SK-N-SH (cell line): ENCODE data around the gene SLC17A1. TPM values are rescaled to one million over a fixed set of nuclear protein-coding genes. Genes with fewer than 3 reads are reported as not detected.

ENCODE experiments used
- CTCF ChIA-PET: fragments of 300-600, 350-600 bp; formaldehyde crosslinking; extraction: SDS; loops from one replicate; lab custom pipeline; 2021; lab: Yijun Ruan, JAX
- POLR2A ChIA-PET: fragments of 350-600 bp; sonication (Branson Sonifier 250); formaldehyde crosslinking; extraction: SDS; loops from one replicate; lab custom pipeline; 2020; ENCODE audit warnings: antibody characterized with exemption, inconsistent platforms; lab: Yijun Ruan, JAX
- DNase-seq: peaks from one replicate; pipeline ENCODE4 v3.0.0; 2012
- H2AFZ ChIP-seq: fragments of 200-600 bp; sonication (generic); 2 replicates; pipeline ENCODE4 v1.8.1; 2016; ENCODE audit warnings: antibody characterized with exemption, mild to moderate bottlenecking, low read depth
- H3F3A ChIP-seq: fragments of 200-600 bp; sonication (generic); replicated peaks from 2 replicates; pipeline ENCODE3; 2016; ENCODE audit warnings: antibody characterized with exemption, mild to moderate bottlenecking; ENCODE audit not compliant: insufficient read depth
- H3K27ac ChIP-seq, 2 experiments: fragments of 200-500 bp in 1 of 2; fragments of 200-600 bp in 1 of 2; sonication (Bioruptor generic) in 1 of 2; sonication (generic), shearing (Covaris generic) in 1 of 2; 2 replicates each; pipeline versions ENCODE4 v1.5.1 to v1.6.1; 2014 to 2016; ENCODE audit warnings: low read depth in 2 of 2, inconsistent platforms in 1 of 2, low read length in 1 of 2, mild to moderate bottlenecking in 1 of 2, mixed read lengths in 1 of 2
- H3K27me3 ChIP-seq: fragments of 200-600 bp; sonication (generic), shearing (Covaris generic); 2 replicates; pipeline ENCODE4 v1.6.1; 2016; ENCODE audit warnings: mixed run types; ENCODE audit not compliant: insufficient read depth
- H3K36me3 ChIP-seq, 2 experiments: fragments of 200-500 bp in 1 of 2; fragments of 200-600 bp in 1 of 2; sonication (Bioruptor generic) in 1 of 2; sonication (generic) in 1 of 2; replicated peaks in 1 of 2; 2 replicates each; pipeline versions ENCODE3 to v1.5.1; 2014 to 2016; ENCODE audit warnings: low read length in 1 of 2, mild to moderate bottlenecking in 1 of 2; ENCODE audit not compliant: insufficient read depth in 2 of 2, control insufficient read depth in 1 of 2
- H3K4me1 ChIP-seq, 2 experiments: fragments of 200-500 bp in 1 of 2; fragments of 200-600 bp in 1 of 2; sonication (Bioruptor generic) in 1 of 2; sonication (generic), shearing (Covaris generic) in 1 of 2; 2 replicates each; pipeline versions ENCODE4 v1.5.1 to v1.6.1; 2014 to 2016; ENCODE audit warnings: low read depth in 1 of 2, low read length in 1 of 2, mixed run types in 1 of 2; ENCODE audit not compliant: insufficient read depth in 2 of 2, control insufficient read depth in 1 of 2
- H3K4me2 ChIP-seq: fragments of 200-600 bp; sonication (generic), shearing (Covaris generic); 2 replicates; pipeline ENCODE4 v1.6.1; 2017; ENCODE audit warnings: mixed run types
- H3K4me3 ChIP-seq, 2 experiments: fragments of 200-500 bp in 1 of 2; fragments of 200-600 bp in 1 of 2; sonication (Bioruptor generic) in 1 of 2; sonication (generic), shearing (Covaris generic) in 1 of 2; 2 replicates each; pipeline versions ENCODE4 v1.5.1 to v1.8.1; 2014 to 2016; ENCODE audit warnings: low read depth in 2 of 2, inconsistent platforms in 1 of 2, low read length in 1 of 2, mild to moderate bottlenecking in 1 of 2, mixed read lengths in 1 of 2, moderate library complexity in 1 of 2
- H3K79me2 ChIP-seq: fragments of 200-600 bp; sonication (generic); 2 replicates; pipeline ENCODE4 v1.8.1; 2017; ENCODE audit warnings: mild to moderate bottlenecking; ENCODE audit not compliant: insufficient read depth
- H3K9ac ChIP-seq: fragments of 200-600 bp; sonication (generic); 2 replicates; pipeline ENCODE4 v1.6.1; 2017; ENCODE audit warnings: mixed run types
- H3K9me2 ChIP-seq: fragments of 200-600 bp; sonication (generic); 2 replicates; pipeline ENCODE4 v1.6.1; 2017; ENCODE audit warnings: mixed run types
- H3K9me3 ChIP-seq: fragments of 200-600 bp; sonication (generic); 2 replicates; pipeline ENCODE4 v1.6.1; 2017; ENCODE audit warnings: mixed run types, mild to moderate bottlenecking, moderate library complexity
- H4K20me1 ChIP-seq: fragments of 200-600 bp; sonication (generic); 2 replicates; pipeline ENCODE4 v1.6.1; 2017; ENCODE audit warnings: mild to moderate bottlenecking, mixed run types; ENCODE audit not compliant: insufficient read depth
- CHD2 ChIP-seq: fragments of 150-350 bp; IDR thresholded peaks from 2 replicates; pipeline ENCODE4 v1.6.1; 2018; ENCODE audit warnings: low read length; ENCODE audit not compliant: partially characterized antibody
- ELF1 ChIP-seq: IDR thresholded peaks from 2 replicates; pipeline ENCODE4 v1.4.0; 2012
- EP300 ChIP-seq, 2 experiments: IDR thresholded peaks; 2 replicates each; pipeline versions ENCODE4 v1.4.0 to v1.6.1; 2012; ENCODE audit warnings: borderline replicate concordance in 1 of 2, low read depth in 1 of 2, low read length in 1 of 2
- EZH2phosphoT487 ChIP-seq: fragments of 200-600 bp; sonication (generic); IDR thresholded peaks from 2 replicates; pipeline ENCODE4 v1.6.1; 2017; ENCODE audit warnings: low read depth, mixed run types, mild to moderate bottlenecking, antibody characterized with exemption, moderate library complexity, borderline replicate concordance
- GABPA ChIP-seq: IDR thresholded peaks from 2 replicates; pipeline ENCODE4 v1.4.0; 2012; ENCODE audit warnings: low read depth, mild to moderate bottlenecking
- MEF2A ChIP-seq: IDR thresholded peaks from 2 replicates; pipeline ENCODE4 v1.4.0; 2012; ENCODE audit warnings: low read depth, borderline replicate concordance
- NRF1 ChIP-seq: IDR thresholded peaks from 2 replicates; pipeline ENCODE4 v1.6.1; 2012; ENCODE audit warnings: low read depth, mild to moderate bottlenecking, low read length
- RCOR1 ChIP-seq: fragments of 150-350 bp; IDR thresholded peaks from 2 replicates; pipeline ENCODE4 v1.6.1; 2017; ENCODE audit warnings: antibody characterized with exemption, low read length
- RFX5 ChIP-seq: IDR thresholded peaks from 2 replicates; pipeline ENCODE4 v1.6.1; 2012; ENCODE audit warnings: mild to moderate bottlenecking, improper control_type of control experiment, low read length
- RXRA ChIP-seq: IDR thresholded peaks from 2 replicates; pipeline ENCODE4 v1.4.0; 2012; ENCODE audit warnings: low read depth, mild to moderate bottlenecking, borderline replicate concordance
- SIN3A ChIP-seq: IDR thresholded peaks from 2 replicates; pipeline ENCODE4 v1.6.1; 2012; ENCODE audit warnings: low read depth, mild to moderate bottlenecking, low read length, moderate library complexity, borderline replicate concordance
- TEAD4 ChIP-seq: IDR thresholded peaks from 2 replicates; pipeline ENCODE4 v1.4.0; 2012; ENCODE audit warnings: mild to moderate bottlenecking, borderline replicate concordance; ENCODE audit not compliant: insufficient read depth
- YY1 ChIP-seq: IDR thresholded peaks from 2 replicates; pipeline ENCODE4 v1.4.0; 2012; ENCODE audit warnings: low read depth, mild to moderate bottlenecking
- WGBS: methylation state at CpG from one replicate; pipeline ENCODE4 v1.1.6; 2017; ENCODE audit warnings: low lambda C conversion rate; 5-methylcytosine and 5-hydroxymethylcytosine counted together
- polyA plus RNA-seq, 3 experiments: library from polyadenylated mRNA; depleted of rRNA; stranded (reverse); fragments of >200 nt; gene quantifications; 2 replicates each; pipeline ENCODE4 v1.2.3, GENCODE V29; 2012
- TF ChIP-seq, protein P1 (sequence below): fragments of 150-350 bp; IDR thresholded peaks from 2 replicates; pipeline ENCODE4 v1.6.1; 2016; ENCODE audit warnings: mild to moderate bottlenecking, low read depth, low read length
- TF ChIP-seq, protein P2 (sequence below): IDR thresholded peaks from 2 replicates; pipeline ENCODE4 v1.6.1; 2012; ENCODE audit warnings: mild to moderate bottlenecking, low read depth, low read length, moderate library complexity
- TF ChIP-seq, protein P3 (sequence below): IDR thresholded peaks from 2 replicates; pipeline ENCODE4 v1.4.0; 2012; ENCODE audit warnings: low read depth

Gene SLC17A1
- polyA plus RNA-seq, 1 of the 3 experiments (the other 2 are of a cell fraction): not detected

DNA sequence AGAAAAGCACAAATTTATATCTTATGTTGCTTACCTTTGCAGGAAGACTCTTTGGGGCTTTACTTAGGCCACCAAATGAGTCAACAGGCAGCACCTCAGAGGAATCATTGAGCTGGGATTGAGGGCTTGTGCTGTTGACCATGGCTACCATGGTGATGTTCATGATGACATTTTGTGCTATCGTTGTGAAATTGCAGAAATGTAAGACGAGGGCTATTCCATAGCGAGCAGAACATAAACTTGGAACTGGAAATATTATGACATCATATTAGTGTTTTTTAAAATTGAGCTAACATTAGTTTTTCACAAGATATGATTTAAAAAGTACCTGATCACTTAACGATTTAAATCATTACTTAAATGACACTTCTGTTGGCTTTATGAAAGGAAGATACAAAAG, 30.3 kb upstream of the SLC17A1 start:
- Histone ChIP-seq H3K9ac (no peak overlapping the region), H3K4me2 (no peak overlapping the region), H3K36me3 (no peaks in the 10 kb centered on the region), H3K27me3 (no peaks in the 10 kb centered on the region), H3F3A (no peaks in the 10 kb centered on the region), H3K4me1 (no peaks in the 10 kb centered on the region), H2AFZ (no peak overlapping the region), H3K4me3 (no peak overlapping the region), H4K20me1 (no peaks in the 10 kb centered on the region), H3K9me2 (no peaks in the 10 kb centered on the region), H3K9me3 (no peaks in the 10 kb centered on the region), H3K79me2 (no peaks in the 10 kb centered on the region), H3K27ac (no peak overlapping the region)
- DNase-seq: no peak
- ChIA-PET CTCF (interaction anchor here (1.0 kb wide), 1 partner anchor 28 kb away, joined by 3 read pairs; no protein-coding TSS in a partner anchor), POLR2A (no interaction called here)
- 40% methylated on average over 4 of the region's 4 CpGs for WGBS
- TF ChIP-seq RXRA: no peak
- no peak for TF ChIP-seq SIN3A
- no peak for TF ChIP-seq MEF2A
- no peak for TF ChIP-seq RCOR1
- no peak for TF ChIP-seq YY1
- no peak for TF ChIP-seq RFX5
- no peak for TF ChIP-seq NRF1
- TF ChIP-seq, protein P1, sequence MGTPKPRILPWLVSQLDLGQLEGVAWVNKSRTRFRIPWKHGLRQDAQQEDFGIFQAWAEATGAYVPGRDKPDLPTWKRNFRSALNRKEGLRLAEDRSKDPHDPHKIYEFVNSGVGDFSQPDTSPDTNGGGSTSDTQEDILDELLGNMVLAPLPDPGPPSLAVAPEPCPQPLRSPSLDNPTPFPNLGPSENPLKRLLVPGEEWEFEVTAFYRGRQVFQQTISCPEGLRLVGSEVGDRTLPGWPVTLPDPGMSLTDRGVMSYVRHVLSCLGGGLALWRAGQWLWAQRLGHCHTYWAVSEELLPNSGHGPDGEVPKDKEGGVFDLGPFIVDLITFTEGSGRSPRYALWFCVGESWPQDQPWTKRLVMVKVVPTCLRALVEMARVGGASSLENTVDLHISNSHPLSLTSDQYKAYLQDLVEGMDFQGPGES: no peak
- TF ChIP-seq TEAD4: no peak
- TF ChIP-seq CHD2: no peak
- no peak for TF ChIP-seq GABPA
- TF ChIP-seq, protein P2, sequence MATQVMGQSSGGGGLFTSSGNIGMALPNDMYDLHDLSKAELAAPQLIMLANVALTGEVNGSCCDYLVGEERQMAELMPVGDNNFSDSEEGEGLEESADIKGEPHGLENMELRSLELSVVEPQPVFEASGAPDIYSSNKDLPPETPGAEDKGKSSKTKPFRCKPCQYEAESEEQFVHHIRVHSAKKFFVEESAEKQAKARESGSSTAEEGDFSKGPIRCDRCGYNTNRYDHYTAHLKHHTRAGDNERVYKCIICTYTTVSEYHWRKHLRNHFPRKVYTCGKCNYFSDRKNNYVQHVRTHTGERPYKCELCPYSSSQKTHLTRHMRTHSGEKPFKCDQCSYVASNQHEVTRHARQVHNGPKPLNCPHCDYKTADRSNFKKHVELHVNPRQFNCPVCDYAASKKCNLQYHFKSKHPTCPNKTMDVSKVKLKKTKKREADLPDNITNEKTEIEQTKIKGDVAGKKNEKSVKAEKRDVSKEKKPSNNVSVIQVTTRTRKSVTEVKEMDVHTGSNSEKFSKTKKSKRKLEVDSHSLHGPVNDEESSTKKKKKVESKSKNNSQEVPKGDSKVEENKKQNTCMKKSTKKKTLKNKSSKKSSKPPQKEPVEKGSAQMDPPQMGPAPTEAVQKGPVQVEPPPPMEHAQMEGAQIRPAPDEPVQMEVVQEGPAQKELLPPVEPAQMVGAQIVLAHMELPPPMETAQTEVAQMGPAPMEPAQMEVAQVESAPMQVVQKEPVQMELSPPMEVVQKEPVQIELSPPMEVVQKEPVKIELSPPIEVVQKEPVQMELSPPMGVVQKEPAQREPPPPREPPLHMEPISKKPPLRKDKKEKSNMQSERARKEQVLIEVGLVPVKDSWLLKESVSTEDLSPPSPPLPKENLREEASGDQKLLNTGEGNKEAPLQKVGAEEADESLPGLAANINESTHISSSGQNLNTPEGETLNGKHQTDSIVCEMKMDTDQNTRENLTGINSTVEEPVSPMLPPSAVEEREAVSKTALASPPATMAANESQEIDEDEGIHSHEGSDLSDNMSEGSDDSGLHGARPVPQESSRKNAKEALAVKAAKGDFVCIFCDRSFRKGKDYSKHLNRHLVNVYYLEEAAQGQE: no peak
- no peak for TF ChIP-seq EP300 (IDR thresholded peaks at IDR 0.05; ENCODE audit: borderline replicate concordance in 1 of 2, low read depth in 1 of 2, low read length in 1 of 2)
- TF ChIP-seq, protein P3, sequence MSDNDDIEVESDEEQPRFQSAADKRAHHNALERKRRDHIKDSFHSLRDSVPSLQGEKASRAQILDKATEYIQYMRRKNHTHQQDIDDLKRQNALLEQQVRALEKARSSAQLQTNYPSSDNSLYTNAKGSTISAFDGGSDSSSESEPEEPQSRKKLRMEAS: no peak
- no peak for TF ChIP-seq ELF1
- TF ChIP-seq EZH2phosphoT487: no peak
